Measurements from ENCODE around the gene NETO2. TPM values are rescaled to one million over a fixed set of nuclear protein-coding genes. Genes with fewer than 3 reads are reported as not detected.
A peak's percentile ranks its signal among the peaks of the same experiment; 100 is the strongest.
"Not testable (repeated sequence)": the region's sequence is repeated elsewhere in the genome, so short reads cannot be mapped to it uniquely, and the experiment has no call there.

The NETO2 gene
- total RNA-seq, 1 experiment from 2014 or later = 28.6 TPM

GRCh38 chr16:47059991-47060390 lies 83.8 kb downstream of the NETO2 start:
- Histone ChIP-seq H4K91ac (ENCODE audit: insufficient read length, low read depth, low read length) (no peak overlapping the region), H2AFZ (ENCODE audit: low read length) (no peak overlapping the region), H2AK5ac (ENCODE audit: insufficient read length, low read length) (no peak overlapping the region), H2BK120ac (ENCODE audit: low read depth, low read length, poor library complexity, severe bottlenecking) (no peak overlapping the region), H3K79me2 (ENCODE audit: insufficient read depth, low read length) (no peaks in the 10 kb centered on the region), H3K9ac (ENCODE audit: extremely low read depth, insufficient read length, low read length) (no peak overlapping the region), H3K4me1 (ENCODE audit: insufficient read depth, low read length) (no peaks in the 10 kb centered on the region), H3K23ac (ENCODE audit: insufficient read length, low read depth, low read length) (no peak overlapping the region), H2BK5ac (ENCODE audit: insufficient read length, low read length) (no peak overlapping the region), H3K9me3 (ENCODE audit: control insufficient read depth, low read depth, low read length) (no peaks in the 10 kb centered on the region), H4K20me1 (ENCODE audit: control insufficient read depth, insufficient read depth, insufficient read length) (no peaks in the 10 kb centered on the region), H4K8ac (replicated peaks; ENCODE audit: insufficient read length, low read depth, low read length) (no peak overlapping the region), H2BK15ac (ENCODE audit: low read depth, low read length) (no peak overlapping the region), H3T11ph (ENCODE audit: low read length) (no peak overlapping the region), H3K23me2 (ENCODE audit: insufficient read length, low read depth, low read length, poor library complexity, severe bottlenecking) (no peaks in the 10 kb centered on the region), H2BK12ac (ENCODE audit: insufficient read length, low read depth, low read length) (no peak overlapping the region), H4K5ac (ENCODE audit: insufficient read length, low read depth, low read length) (no peak overlapping the region), H3K14ac (ENCODE audit: insufficient read depth, low read length) (no peak overlapping the region), H3K4ac (ENCODE audit: low read depth, low read length) (no peak overlapping the region), H3K4me2 (ENCODE audit: insufficient read depth, insufficient read length, low read length) (no peak overlapping the region), H2BK20ac (ENCODE audit: low read depth, low read length, poor library complexity, severe bottlenecking) (no peak overlapping the region), H3K79me1 (ENCODE audit: insufficient read depth, low read depth, low read length, poor library complexity, severe bottlenecking) (no peaks in the 10 kb centered on the region), H3K56ac (ENCODE audit: insufficient read length, low read depth, low read length) (no peak overlapping the region), H3K27me3 (ENCODE audit: insufficient read depth, low read length) (no peaks in the 10 kb centered on the region), H3K27ac (ENCODE audit: insufficient read length, low read depth, low read length) (no peak overlapping the region), H3K18ac (ENCODE audit: insufficient read length, low read depth, low read length) (no peak overlapping the region)
- Mint-ChIP-seq H3K4me3 (no peak overlapping the region), H3K9me3 (peaks cover 7 to 11% of the 10 kb centered on the region in 2 experiments; a peak in 3 of 5 replicates), H3K27me3 (ENCODE audit: low read depth) (no peaks in the 10 kb centered on the region), H3K4me1 (no peaks in the 10 kb centered on the region), H3K36me3 (ENCODE audit: insufficient read depth in 1 of 3, low read depth in 3 of 3) (no peaks in the 10 kb centered on the region; a peak in 2 of 7 replicates), H3K27ac (no peak overlapping the region)
- no CpG with 5 or more reads among the region's 7 CpGs for WGBS (ENCODE audit: extremely low coverage, insufficient read length, low lambda C conversion rate)
- TF ChIP-seq CTCF (conservative IDR thresholded peaks at IDR 0.05) = peak; percentile 35; the same call in 1 of the 3 replicates
- DNase-seq = no peak

GRCh38 chr16:47059130-47059529 lies 84.6 kb downstream of the NETO2 start:
- H3K9me3 ChIP-seq (ENCODE audit: control insufficient read depth, low read depth, low read length); H2AFZ ChIP-seq (ENCODE audit: low read length); H3K27ac ChIP-seq (ENCODE audit: insufficient read length, low read depth, low read length); H3K18ac ChIP-seq (ENCODE audit: insufficient read length, low read depth, low read length); H4K8ac ChIP-seq (replicated peaks; ENCODE audit: insufficient read length, low read depth, low read length); H3T11ph ChIP-seq (ENCODE audit: low read length); H2AK5ac ChIP-seq (ENCODE audit: insufficient read length, low read length); H3K56ac ChIP-seq (ENCODE audit: insufficient read length, low read depth, low read length); H2BK15ac ChIP-seq (ENCODE audit: low read depth, low read length); H2BK12ac ChIP-seq (ENCODE audit: insufficient read length, low read depth, low read length); H3K9ac ChIP-seq (ENCODE audit: extremely low read depth, insufficient read length, low read length); H3K4me3 Mint-ChIP-seq; H3K36me3 Mint-ChIP-seq (ENCODE audit: insufficient read depth in 1 of 3, low read depth in 3 of 3); H4K20me1 ChIP-seq (ENCODE audit: control insufficient read depth, insufficient read depth, insufficient read length); H3K27me3 Mint-ChIP-seq (ENCODE audit: low read depth); DNase-seq; H3K79me1 ChIP-seq (ENCODE audit: insufficient read depth, low read depth, low read length, poor library complexity, severe bottlenecking); H2BK20ac ChIP-seq (ENCODE audit: low read depth, low read length, poor library complexity, severe bottlenecking); H4K91ac ChIP-seq (ENCODE audit: insufficient read length, low read depth, low read length); H2BK5ac ChIP-seq (ENCODE audit: insufficient read length, low read length); H3K4ac ChIP-seq (ENCODE audit: low read depth, low read length); H3K79me2 ChIP-seq (ENCODE audit: insufficient read depth, low read length); H4K5ac ChIP-seq (ENCODE audit: insufficient read length, low read depth, low read length); H3K14ac ChIP-seq (ENCODE audit: insufficient read depth, low read length); H3K4me1 ChIP-seq (ENCODE audit: insufficient read depth, low read length); H3K23me2 ChIP-seq (ENCODE audit: insufficient read length, low read depth, low read length, poor library complexity, severe bottlenecking); H3K27ac Mint-ChIP-seq; H3K27me3 ChIP-seq (ENCODE audit: insufficient read depth, low read length); H2BK120ac ChIP-seq (ENCODE audit: low read depth, low read length, poor library complexity, severe bottlenecking); H3K4me2 ChIP-seq (ENCODE audit: insufficient read depth, insufficient read length, low read length); H3K23ac ChIP-seq (ENCODE audit: insufficient read length, low read depth, low read length); H3K4me1 Mint-ChIP-seq: not testable (repeated sequence)
- peaks cover 7 to 11% of the 10 kb centered on the region in 2 experiments; a peak in 3 of 5 replicates for H3K9me3 Mint-ChIP-seq
- WGBS (ENCODE audit: extremely low coverage, insufficient read length, low lambda C conversion rate) = no CpG with 5 or more reads among the region's 2 CpGs

Measured in H9 (cell line).